Anterior cingulate cortex (tissue), 58 donors: ENCODE data around the gene KCNK13.
A peak's percentile ranks its signal among the peaks of the same experiment; 100 is the strongest.

Source experiments
- DNase-seq, 58 donors: peaks; one replicate each; lab custom pipeline; 2025; lab: John Stamatoyannopoulos, UW

Gene KCNK13

GRCh38 chr14:90116444-90116843 lies 54.6 kb downstream of the KCNK13 start:
- no peak for DNase-seq

GRCh38 chr14:90118027-90118426 lies 56.2 kb downstream of the KCNK13 start:
- DNase-seq = no peak

GRCh38 chr14:90126260-90126659 lies 64.5 kb downstream of the KCNK13 start:
- DNase-seq = no peak

GRCh38 chr14:90132821-90133570 lies 71.2 kb downstream of the KCNK13 start:
- no peak for DNase-seq

- no peak for DNase-seq
Observed at GRCh38 chr14:90136904-90137303, 75.1 kb downstream of the KCNK13 start.

- DNase-seq = no peak
Observed at GRCh38 chr14:90137807-90138206, 76.0 kb downstream of the KCNK13 start.

- DNase-seq = no peak
Observed at GRCh38 chr14:90139199-90139598, 77.4 kb downstream of the KCNK13 start.

GRCh38 chr14:90140298-90140955 lies 78.6 kb downstream of the KCNK13 start:
- DNase-seq = no peak

GRCh38 chr14:90140956-90141316 lies 79.1 kb downstream of the KCNK13 start:
- no peak for DNase-seq

- DNase-seq = no peak
Observed at GRCh38 chr14:90153429-90153828, 91.6 kb downstream of the KCNK13 start.

GRCh38 chr14:90154110-90154509 lies 92.3 kb downstream of the KCNK13 start:
- DNase-seq = no peak

- no peak for DNase-seq
Observed at GRCh38 chr14:90159146-90159545, 97.4 kb downstream of the KCNK13 start.

GRCh38 chr14:90159688-90160087 lies 97.9 kb downstream of the KCNK13 start:
- DNase-seq = no peak

GRCh38 chr14:90161129-90161528 lies 99.3 kb downstream of the KCNK13 start:
- DNase-seq = no peak

GRCh38 chr14:90168425-90169105 lies 106.8 kb downstream of the KCNK13 start:
- DNase-seq = no peak

GRCh38 chr14:90175631-90176030 lies 113.8 kb downstream of the KCNK13 start:
- DNase-seq = no peak

GRCh38 chr14:90177539-90178189 lies 115.9 kb downstream of the KCNK13 start:
- no peak for DNase-seq

GRCh38 chr14:90179357-90179756 lies 117.6 kb downstream of the KCNK13 start:
- no peak for DNase-seq

- DNase-seq = peak in 1 of 58 donors; percentile 33
Observed at GRCh38 chr14:90179809-90180779, 118.3 kb downstream of the KCNK13 start.

GRCh38 chr14:90184094-90184493 lies 122.3 kb downstream of the KCNK13 start:
- DNase-seq = no peak
